WI38 (cell line): Measurements from ENCODE around the gene PRSS38.

Experiments
- H3K4me3 ChIP-seq: 2 replicates; pipeline ENCODE4 v1.5.1; 2011; ENCODE audit warnings: low read depth, mild to moderate bottlenecking, control low read depth, low read length
- CTCF ChIP-seq: IDR thresholded peaks from 2 replicates; pipeline ENCODE4 v1.5.1; 2012; ENCODE audit warnings: low read depth, mild to moderate bottlenecking, control low read depth, low read length

The PRSS38 gene

GRCh38 chr1:227791425-227792143 lies 23.9 kb upstream of the PRSS38 start:
- H3K4me3 ChIP-seq: no peak overlapping the region
- no peak for TF ChIP-seq CTCF

GRCh38 chr1:227792216-227793078 lies 23.0 kb upstream of the PRSS38 start:
- no peak for TF ChIP-seq CTCF
- H3K4me3 ChIP-seq: no peak overlapping the region

- no peak for TF ChIP-seq CTCF
- no peak overlapping the region for H3K4me3 ChIP-seq
These were observed 22.2 kb upstream of the PRSS38 start for GRCh38 chr1:227793079-227793947.

DNA sequence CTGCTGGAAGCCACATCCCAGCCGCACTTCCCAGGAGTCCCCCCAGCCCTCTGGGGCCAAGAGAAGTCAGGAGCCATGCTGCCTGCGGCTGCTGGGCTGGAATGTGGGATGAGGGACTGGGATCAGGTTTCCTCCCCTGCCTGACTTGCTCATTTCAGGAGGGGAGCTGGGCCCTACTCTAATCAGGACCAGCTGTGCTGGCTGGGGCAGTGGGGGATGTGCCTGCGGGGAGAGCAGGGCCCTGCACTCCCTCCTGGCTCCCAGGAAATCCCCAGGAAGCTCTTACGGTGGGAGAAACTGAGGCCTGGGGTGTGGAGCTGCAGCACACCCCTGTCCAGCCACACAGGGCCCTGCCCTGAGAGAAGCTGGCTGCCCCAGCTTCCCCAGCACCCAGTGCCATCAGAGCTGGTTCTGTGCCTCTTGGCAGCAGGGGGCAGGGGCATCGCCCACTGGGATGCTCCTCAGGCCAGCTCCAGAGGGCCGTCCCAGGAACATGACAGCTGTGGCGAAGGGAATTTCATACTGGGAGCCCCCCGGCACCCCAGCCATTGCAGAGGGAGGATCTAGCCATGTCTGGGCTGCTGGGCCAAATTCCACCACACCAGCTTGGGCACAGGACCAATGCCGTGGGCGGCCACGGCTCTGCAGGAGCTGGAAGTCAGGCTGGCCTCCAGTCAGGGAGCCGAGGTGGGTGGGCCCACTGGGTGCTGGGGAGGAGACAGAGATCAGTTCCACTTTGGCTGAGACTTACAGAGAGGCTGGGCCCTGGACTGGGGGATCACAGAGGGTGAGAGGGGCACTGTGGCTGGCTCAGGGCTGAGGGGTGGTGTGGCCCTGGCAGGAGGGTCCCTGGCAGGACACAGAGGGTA lies 21.3 kb upstream of the PRSS38 start:
- no peak overlapping the region for H3K4me3 ChIP-seq
- no peak for TF ChIP-seq CTCF

- no peak for TF ChIP-seq CTCF
- no peak overlapping the region for H3K4me3 ChIP-seq
These were observed 20.7 kb upstream of the PRSS38 start for GRCh38 chr1:227794817-227795192.

- no peak overlapping the region for H3K4me3 ChIP-seq
These were observed 19.7 kb upstream of the PRSS38 start for GRCh38 chr1:227795732-227796131.

More at GRCh38 chr1:227795732-227796131, 19.7 kb upstream of the PRSS38 start:
- no peak for TF ChIP-seq CTCF
